GM21381 (cell line): ENCODE measurements around the gene NCOA3.
"Not testable (repeated sequence)": the region's sequence is repeated elsewhere in the genome, so short reads cannot be mapped to it uniquely, and the experiment has no call there.

ENCODE experiments used
- ATAC-seq: cut with Tn5 transposase; IDR thresholded peaks from one replicate; pipeline ENCODE4 v1.9.1; 2021; ENCODE audit warnings: mild to moderate bottlenecking, moderate library complexity; ENCODE audit not compliant: unreplicated experiment

Gene NCOA3

DNA sequence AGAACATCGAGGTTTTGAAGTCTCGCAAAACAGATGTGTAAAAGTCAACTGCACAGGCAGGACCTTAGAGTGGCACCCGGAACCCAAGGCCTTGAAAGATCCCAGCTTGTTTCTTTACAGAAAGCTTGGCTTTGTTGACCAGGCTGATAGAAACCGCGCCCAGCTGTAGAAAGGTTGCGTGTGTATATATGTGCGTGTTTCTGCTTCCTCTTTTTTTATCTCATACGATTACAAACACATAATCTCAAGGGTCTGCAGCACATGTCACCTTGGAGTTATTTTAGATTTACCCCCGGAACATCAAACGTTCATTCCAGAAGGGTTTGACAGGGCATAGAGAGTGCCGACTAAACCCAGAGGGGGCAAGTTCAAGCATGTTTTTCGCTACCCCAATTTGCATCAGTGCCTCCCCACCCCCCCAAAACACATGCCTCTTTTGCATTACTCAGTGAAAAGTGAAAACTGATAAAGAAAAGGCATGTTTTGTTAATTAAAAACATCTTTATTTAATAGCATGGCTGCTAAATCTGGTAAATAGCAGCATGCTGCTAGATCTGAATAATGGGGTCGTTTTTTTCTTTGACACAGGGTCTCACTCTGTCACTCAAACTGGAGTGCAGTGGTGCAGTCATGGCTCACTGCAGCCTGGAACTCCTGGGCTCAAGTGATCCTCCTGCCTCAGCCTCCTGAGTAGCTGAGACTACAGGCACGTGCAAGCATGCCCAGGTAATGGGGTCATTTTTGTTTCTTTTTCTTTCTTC lies 33.2 kb upstream of the NCOA3 start:
- ATAC-seq: no peak

DNA sequence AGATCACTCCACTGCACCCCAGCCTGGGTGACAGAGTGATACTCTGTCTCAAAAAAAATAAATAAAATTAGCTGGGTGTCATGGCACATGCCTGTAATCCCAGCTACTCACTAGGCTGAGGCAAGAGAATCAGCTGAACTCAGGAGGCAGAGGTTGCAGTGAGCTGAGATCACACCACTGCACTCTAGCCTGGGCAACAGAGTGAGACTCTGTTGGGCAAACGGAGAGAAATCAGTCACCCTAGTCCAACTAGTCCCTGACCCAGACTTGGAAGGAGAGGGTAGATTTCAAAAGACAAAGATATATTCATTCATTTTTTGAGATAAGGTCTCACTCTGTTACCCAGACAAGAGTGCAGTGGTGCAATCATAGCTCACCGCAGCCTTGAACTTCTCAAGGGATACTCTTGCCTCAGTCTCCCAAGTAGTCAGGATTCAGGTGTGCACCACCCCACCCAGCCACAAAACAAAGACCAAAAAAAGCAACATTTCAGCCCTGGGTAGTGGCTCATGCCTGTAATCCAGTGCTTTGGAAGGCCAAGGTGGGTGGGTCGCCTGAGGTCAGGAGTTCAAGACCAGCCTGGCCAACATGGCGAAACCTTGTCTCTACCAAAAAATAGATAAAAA lies 26.2 kb upstream of the NCOA3 start:
- no peak for ATAC-seq

DNA sequence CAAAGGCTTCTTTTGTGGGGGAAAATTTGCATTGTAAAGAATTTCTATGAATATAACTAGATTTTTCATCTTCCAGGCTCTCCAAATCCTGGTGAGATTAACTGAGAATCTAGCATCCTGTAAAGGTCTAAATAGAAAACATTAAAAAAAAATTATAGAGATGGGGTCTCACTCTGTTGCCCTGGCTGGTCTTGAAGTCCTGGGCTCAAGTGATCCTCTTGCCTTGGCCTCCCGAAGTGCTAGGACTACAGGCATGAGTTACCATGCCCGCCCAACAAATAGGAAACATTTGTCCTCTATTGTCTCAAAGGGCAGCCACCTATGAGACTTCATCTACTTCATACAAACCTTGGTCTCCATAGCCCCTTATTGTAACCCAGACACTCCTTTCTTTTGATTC lies 25.2 kb upstream of the NCOA3 start:
- no peak for ATAC-seq

DNA sequence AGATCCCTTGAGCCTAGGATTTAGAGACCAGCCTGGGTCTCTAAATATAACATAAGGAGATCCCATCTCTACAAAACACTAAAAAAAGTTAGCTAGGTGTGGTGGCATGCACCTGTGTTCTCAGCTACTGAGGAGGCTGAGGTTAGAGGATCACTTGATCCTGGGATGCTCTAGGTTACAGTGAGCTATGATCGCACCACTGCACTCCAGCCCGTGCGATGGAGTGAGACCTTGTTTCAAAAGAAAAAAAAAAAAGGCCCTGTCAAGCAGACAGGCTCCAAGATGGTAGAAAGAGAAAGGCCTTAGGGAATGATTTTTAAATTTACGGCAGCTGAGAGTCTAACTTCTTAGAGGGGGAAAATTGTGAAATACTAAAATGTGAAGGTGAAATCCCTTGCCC lies 22.6 kb upstream of the NCOA3 start:
- ATAC-seq: no peak

DNA sequence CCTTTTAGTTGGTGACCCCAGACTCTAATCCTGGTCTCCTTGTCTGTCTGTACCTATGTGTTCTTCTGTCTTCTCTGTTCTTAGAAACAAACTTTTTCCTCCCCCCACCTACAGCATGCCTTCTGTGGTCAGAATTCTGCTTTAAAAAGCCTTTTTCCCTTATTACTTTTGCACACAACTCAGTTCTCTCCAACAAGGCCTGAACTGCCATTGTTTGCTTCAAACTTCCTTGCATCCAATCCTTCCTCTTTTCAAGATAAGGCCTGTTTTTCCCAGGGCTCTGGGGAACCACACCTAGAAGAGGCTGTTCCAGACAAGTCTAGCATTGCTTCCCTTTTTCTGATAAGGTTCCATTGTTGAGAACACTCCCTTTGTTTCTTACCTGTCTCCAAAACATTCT lies 22.2 kb upstream of the NCOA3 start:
- no peak for ATAC-seq

DNA sequence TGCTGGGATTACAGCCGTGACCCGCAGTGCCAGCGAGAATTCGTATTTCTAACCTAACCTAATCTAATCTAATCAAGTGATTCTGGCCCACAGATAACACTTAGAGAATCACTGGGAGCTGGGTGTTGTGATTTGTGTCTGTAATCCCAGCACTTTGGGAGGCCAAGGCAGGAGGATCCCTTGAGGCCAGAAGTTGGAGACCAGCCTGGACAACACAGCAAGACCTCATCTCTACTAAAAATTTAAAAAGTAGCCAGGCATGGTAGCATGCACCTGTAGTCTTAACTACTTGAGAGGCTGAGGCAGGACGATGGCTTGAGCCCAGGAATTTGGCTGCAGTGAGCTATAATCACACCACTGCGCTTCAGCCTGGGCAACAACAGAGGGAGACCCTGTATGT lies 21.4 kb upstream of the NCOA3 start:
- ATAC-seq: no peak

DNA sequence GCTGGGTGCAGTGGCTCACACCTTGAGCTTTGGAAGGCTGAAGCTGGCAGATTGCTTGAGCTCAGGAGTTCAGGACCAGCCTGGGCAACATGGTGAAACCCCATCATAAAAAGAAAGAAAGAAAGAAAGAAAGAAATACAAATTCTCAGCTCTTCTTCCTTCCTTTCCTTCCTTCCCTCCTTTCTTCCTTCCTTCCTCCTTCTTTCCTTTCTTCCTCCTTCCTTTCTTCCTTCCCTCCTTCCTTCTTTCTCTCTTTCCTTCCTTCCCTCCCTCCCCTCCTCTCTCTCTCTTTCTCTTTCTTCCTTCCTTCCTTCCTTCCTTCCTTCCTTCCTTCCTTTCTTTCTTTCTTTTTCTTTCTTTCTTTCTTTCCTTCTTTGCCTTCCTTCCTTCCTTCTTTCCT lies 21.0 kb upstream of the NCOA3 start:
- no peak for ATAC-seq

DNA sequence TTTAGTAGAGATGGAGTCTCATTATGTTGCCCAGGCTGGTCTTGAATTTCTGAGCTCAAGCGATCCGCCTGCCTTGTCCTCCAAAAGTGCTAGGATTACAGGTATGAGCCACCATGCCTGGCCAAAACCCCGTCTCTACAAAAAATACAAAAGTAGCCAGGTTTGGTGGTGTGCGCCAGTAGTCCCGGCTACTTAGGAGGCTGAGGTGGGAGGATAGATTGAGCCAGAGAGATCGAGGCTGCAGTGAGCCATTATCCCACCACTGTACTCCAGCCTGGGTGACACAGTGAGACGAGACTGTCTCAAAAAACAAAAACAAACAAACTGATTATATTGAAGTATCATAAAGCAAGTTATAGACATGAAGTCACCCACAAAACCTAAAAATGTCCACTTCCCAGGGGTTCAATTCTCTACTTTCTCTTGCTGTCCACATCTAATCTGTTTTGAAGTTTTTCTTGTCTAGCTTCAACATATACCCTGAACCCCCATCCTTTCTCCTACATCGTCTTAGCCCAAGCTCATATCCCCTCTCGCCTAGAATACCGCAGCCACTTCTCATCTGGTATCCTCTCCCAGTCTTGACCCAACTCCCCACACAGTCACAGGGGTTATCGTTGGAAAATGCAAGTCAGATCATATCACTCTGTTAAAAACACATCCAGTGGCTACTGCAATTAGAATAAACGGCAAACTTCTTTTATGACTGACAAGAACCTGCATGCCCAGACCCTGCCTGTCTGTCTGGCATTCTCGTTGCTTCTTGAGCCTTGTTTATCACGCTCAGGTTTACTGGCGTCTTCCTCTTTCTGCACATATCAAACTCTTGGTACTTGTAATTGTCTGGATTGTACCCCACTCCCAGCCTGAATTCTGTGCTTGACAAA lies 20.1 kb upstream of the NCOA3 start:
- ATAC-seq: no peak

DNA sequence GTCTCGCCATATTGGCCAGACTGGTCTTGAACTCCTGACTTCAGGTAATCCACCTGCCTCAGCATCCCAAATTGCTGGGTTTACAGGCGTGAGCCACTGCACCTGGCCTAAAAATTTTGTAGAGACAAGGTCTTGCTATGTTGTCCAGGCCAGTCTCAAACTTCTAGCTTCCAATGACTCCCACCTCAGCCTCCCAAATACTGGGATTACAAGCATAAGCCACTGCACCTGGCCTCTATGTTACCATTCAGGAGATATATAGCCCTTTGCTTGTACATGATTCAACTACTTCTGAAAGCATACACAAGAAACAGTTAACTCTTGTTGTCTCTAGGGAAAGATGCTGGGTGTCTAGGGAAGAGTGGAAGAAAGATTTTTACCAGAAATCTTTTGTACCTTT lies 19.0 kb upstream of the NCOA3 start:
- no peak for ATAC-seq

DNA sequence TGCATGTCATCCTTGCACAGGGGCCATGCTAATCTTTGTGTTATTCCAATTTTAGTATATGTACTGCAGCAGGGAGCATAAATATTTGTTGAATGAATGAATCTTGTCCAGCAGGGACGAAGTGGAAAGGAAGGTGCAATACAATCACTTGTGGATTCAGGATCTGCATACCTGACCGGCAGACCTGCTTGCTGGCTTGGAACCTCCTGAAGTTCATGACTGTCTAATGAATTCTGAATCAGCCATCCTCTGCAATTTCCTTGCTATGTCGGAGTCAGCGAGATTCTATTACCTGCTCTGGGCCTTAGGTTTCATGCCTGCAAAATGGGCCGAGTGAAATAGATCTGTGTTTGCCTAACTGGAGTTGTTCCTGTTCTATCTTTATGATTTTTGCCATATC lies 17.4 kb upstream of the NCOA3 start:
- no peak for ATAC-seq

DNA sequence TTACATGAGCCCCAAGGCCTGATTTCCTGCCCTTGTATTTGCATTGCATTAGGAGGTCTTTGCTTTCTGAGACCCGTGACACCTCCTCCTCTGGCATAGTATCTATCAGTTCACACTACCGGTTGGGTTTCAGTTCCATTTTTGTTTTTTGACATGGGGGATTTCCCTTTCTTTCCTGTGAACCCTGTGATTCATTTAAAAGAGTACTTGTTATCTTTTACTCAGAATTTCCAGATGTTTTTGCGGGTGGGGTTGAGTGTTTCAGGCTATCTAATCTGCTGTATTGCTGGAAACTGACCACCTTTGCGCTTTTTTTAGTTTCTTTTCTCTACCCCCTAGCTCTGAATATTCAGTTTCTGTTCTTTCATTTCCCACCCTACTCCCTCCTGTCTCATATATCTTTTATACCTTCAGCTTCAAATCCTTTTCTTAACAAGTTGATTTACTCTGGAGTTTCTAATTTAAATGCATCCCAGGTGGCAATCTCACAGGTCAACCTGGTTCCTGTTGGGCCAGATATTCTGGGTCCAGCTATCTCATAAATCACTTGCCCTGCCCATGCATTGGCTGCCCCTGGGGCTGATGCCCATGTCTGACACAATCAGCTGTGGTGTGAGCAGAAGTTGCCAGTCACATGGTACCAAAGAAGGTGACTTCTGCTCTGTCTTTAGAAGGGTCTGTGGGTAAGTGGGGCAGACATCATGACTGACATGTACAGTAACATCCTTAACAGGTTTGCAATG lies 14.3 kb upstream of the NCOA3 start:
- peak; percentile 79 for ATAC-seq

DNA sequence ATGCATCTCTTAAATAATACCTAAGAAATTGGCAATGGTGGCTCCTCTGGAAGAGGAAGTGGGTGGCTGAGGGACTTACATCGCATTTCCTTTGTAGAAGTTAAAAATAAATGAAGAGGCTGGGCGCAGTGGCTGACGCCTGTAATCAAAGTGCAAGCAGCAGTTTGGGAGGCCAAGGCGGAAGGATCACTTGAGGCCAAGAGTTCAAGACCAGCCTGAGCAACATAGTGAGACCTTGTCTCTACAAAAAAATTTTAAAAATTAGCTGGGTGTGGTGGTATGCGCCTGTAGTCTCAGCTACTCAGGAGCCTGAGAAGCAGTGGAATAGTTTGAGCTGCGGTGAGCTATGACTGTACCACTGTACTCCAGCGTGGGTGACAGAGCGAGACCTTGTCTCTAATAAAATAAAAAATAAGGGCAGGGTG lies 12.2 kb upstream of the NCOA3 start:
- ATAC-seq: no peak

DNA sequence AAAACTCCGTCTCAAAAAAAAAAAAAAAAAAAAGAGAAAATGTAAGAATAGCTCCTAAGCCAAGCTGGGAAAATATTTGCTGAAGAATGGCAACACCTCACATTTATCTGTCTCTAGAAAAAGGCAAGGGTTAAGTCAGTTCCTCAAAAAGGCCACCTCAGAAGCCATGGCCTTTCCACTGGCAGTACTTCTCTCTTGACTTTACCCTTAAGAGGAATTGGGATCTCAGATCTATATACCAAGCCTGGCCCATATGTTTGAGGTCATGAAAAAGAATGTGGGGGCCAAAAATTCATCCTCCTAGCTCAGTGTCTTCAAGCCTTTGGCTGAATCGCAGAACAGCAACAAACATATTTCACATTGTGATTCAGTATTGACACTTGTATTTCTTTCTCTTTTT lies 10.9 kb upstream of the NCOA3 start:
- no peak for ATAC-seq

DNA sequence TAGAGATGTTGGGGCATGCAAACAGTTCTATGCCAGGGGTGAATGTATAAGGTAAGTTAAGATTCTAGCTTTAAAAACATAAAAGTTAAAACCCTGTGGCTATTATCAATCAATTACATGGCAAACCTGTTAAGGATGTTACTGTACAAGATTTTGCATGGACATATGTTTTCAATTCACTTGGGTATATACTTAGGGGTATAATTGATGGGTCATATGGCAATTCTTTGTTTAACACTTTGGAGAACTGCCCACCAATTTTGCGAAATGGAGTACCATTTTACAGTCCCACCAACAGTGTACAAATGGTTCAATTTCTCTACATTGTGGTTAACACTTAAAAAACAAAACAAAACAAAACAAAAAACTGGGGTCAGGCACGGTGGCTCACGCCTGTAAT lies 9.4 kb upstream of the NCOA3 start:
- no peak for ATAC-seq

DNA sequence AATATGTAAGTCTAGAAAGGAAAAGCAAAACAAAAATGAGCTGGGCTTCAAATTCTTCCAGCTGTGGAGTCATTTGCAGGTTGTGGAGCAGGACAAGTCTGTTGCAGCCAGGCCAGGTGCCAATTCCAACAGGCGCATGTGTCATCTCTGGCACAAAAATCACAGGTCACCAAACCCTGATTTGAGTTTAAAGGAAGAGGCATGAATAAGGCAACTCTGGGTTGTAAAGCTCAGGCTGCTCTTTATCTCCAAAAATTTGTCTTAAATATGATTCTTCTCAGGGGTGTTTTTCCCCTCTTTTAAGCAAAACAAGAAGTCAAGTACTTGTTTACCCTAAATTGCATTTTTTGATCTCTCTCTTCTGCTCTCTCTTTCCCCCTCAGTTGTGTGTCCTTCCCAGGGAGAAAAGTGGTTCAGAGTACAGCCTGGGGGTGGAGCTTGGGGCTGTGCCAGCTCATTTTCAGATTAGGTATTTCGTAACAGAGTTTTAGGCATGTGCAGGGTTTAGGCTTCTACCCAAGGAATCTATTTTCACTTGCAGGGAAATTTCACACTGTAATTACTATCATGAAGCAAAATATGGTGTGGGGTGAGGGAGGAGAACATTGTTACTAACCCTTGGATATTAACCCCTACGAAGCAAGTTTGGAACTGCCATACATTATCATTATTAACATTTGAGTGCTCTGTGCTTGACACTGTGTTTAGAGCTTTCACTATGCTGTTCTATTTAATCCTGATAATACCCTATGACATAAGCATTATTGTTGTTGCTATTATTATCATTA lies 8.3 kb upstream of the NCOA3 start:
- no peak for ATAC-seq

DNA sequence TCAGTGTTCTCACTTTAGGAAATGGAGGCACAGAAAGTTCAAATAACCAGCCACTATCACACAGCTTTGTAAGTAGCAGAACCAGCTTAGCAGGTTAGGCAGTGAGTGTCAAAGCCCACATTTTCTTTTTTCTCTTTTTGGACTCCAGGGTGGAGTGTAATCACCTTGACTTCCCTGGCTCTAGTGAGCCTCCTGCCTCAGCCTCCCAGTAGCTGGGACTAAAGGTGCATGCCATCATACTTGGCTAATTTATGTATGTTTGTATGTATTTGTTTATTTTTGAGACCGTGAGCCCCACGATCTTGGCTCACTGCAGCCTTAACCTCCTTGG lies 7.8 kb upstream of the NCOA3 start:
- ATAC-seq: no peak

DNA sequence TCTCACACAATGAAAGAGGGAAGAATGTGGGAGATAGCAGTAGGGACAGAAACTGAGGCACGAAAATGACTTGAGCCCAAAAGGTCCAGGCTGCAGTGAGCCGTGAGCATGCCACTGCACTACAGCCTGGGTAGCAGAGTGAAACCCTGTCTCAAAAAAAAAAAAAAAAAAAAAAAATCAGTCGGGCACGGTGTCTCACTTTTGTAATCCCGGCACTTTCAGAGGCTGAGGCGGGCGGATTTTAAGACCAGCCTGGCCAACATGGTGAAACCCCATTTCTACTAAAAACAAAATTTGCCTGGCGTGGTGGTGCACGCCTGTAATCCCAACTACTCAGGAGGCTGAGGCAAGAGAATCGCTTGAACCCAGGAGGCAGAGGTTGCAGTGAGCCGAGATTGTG lies 7.1 kb upstream of the NCOA3 start:
- not testable (repeated sequence) for ATAC-seq

DNA sequence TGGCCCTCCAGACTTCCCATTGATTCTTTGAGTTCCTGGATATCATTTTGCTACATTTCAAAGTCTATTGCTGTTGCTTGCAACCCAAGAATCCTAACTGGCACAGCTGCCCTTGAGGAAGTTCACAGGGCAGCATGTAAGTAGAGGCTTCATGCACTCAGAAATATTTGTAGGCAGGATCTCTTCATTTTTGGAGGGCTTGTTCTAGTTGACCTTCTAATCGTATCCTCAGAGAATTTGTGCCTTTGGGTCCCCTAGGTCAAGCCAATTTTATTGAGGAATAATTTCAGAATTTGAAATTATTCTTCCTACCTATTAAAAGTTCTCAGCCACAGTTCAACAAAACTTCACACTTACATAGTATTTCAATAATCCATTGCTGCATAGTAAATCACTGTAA lies 5.6 kb upstream of the NCOA3 start:
- no peak for ATAC-seq

DNA sequence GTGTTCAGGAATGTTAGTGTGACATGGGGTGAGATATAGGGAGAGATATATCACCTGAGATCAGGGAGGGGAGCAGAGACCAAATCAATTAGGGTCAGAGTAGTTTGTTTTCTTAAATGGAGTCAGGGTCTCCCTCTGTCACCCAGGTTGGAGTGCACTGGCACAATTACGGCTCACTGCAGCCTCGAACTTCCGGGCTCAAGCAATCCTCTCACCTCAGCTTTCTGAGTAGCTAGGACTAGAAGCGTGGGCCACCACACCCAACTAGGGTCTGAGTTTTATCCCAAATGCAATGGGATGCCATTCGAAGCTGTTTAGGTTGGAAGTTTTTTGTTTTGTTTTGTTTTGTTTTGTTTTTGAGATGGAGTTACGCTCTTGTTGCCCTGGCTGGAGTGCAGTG lies 3.1 kb upstream of the NCOA3 start:
- no peak for ATAC-seq

DNA sequence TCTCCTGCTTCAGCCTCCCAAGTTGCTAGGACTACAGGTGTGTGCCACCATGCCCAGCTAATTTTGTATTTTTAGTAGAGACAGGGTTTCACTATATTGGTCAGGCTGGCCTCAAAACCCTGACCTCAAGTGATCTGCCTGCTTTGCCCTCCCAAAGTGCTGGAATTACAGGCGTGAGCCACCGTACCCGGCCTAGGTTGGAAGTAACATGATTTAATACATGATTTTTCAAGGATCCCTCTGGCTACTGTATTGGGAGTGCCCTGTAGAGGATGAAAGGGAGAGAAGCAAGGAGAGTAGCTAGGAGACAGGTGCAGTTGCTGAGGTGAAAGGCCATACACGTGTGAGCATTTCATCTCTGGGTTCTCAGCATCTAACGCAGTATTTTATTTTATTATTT lies 2.6 kb upstream of the NCOA3 start:
- no peak for ATAC-seq

DNA sequence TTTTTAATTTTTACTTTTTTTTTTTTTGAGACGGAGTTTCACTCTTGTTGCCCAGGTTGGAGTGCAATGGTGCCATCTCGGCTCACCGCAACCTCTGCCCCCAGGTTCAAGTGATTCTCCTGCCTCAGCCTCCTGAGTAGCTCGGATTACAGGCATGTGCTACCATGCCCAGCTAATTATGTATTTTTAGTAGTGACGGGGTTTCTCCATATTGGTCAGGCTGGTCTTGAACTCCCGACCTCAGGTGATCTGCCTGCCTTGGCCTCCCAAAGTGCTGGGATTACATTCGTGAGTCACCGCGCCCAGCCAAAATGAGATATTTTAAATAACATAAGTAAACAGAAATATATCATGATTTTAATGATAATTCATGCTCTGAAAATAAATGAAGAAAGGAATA lies 1.6 kb upstream of the NCOA3 start:
- not testable (repeated sequence) for ATAC-seq
